Osteocyte (in vitro differentiated cells): Measurements from ENCODE around the gene BBS2. TPM values are rescaled to one million over a fixed set of nuclear protein-coding genes. Genes with fewer than 3 reads are reported as not detected.
"Not testable (repeated sequence)": the region's sequence is repeated elsewhere in the genome, so short reads cannot be mapped to it uniquely, and the experiment has no call there.

Experiments
- DNase-seq: peaks from one replicate; pipeline ENCODE4 v3.0.0; 2021; ENCODE audit warnings: mixed read lengths; ENCODE audit not compliant: unreplicated experiment; ENCODE audit errors: extremely low spot score
- H3K27ac Mint-ChIP-seq: one replicate; pipeline ENCODE4 v1.8.0; 2021; ENCODE audit warnings: mild to moderate bottlenecking, mixed read lengths; ENCODE audit not compliant: unreplicated experiment
- H3K27me3 Mint-ChIP-seq: one replicate; pipeline ENCODE4 v1.8.0; 2021; ENCODE audit warnings: mixed read lengths; ENCODE audit not compliant: unreplicated experiment
- H3K36me3 Mint-ChIP-seq: one replicate; pipeline ENCODE4 v1.8.0; 2021; ENCODE audit warnings: mixed read lengths; ENCODE audit not compliant: unreplicated experiment
- H3K4me1 Mint-ChIP-seq: one replicate; pipeline ENCODE4 v1.8.0; 2021; ENCODE audit warnings: mixed read lengths; ENCODE audit not compliant: unreplicated experiment
- H3K4me3 Mint-ChIP-seq: one replicate; pipeline ENCODE4 v1.8.0; 2021; ENCODE audit warnings: mild to moderate bottlenecking, moderate library complexity, mixed read lengths; ENCODE audit not compliant: unreplicated experiment
- H3K9me3 Mint-ChIP-seq: one replicate; pipeline ENCODE4 v1.8.0; 2021; ENCODE audit warnings: mixed read lengths; ENCODE audit not compliant: unreplicated experiment
- total RNA-seq: library from RNA; stranded (reverse); gene quantifications from 2 replicates; pipeline ENCODE4 v1.2.1, GENCODE V29; 2021
- TF ChIP-seq, protein P1 (sequence below): fragments of 200-600 bp; sonication (generic); IDR thresholded peaks from 2 replicates; pipeline ENCODE4 v1.5.0; 2021; ENCODE audit warnings: antibody characterized with exemption, mild to moderate bottlenecking, moderate library complexity

The BBS2 gene
- total RNA-seq, 1 donor from 2014 or later: 58.7 TPM

DNA sequence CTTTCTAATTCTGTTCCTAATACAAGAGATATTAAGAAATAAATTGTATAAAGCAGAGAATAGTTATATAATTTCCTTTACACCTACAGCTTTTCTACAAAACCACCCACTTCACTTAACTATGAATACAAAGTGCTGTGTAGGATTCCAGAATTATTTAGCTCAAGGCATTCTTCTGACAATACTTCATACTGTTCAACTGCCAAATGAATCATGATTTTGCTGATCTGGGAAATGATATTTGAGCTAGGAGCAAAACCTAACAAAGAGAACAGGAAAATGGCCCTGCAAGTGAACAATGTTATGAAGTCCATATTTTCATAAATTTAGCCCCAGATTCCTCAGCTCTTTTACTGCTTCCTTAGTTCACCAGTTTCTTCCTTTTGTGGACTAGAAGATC, 12.9 kb downstream of the BBS2 start:
- Mint-ChIP-seq H3K36me3 (peaks cover 65% of the 10 kb centered on the region), H3K27ac (peak overlapping the region; percentile 85), H3K9me3 (no peaks in the 10 kb centered on the region), H3K27me3 (no peaks in the 10 kb centered on the region), H3K4me1 (peaks cover 34% of the 10 kb centered on the region), H3K4me3 (no peak overlapping the region)
- TF ChIP-seq, protein P1, sequence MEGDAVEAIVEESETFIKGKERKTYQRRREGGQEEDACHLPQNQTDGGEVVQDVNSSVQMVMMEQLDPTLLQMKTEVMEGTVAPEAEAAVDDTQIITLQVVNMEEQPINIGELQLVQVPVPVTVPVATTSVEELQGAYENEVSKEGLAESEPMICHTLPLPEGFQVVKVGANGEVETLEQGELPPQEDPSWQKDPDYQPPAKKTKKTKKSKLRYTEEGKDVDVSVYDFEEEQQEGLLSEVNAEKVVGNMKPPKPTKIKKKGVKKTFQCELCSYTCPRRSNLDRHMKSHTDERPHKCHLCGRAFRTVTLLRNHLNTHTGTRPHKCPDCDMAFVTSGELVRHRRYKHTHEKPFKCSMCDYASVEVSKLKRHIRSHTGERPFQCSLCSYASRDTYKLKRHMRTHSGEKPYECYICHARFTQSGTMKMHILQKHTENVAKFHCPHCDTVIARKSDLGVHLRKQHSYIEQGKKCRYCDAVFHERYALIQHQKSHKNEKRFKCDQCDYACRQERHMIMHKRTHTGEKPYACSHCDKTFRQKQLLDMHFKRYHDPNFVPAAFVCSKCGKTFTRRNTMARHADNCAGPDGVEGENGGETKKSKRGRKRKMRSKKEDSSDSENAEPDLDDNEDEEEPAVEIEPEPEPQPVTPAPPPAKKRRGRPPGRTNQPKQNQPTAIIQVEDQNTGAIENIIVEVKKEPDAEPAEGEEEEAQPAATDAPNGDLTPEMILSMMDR: no peak
- DNase-seq: no peak

DNA sequence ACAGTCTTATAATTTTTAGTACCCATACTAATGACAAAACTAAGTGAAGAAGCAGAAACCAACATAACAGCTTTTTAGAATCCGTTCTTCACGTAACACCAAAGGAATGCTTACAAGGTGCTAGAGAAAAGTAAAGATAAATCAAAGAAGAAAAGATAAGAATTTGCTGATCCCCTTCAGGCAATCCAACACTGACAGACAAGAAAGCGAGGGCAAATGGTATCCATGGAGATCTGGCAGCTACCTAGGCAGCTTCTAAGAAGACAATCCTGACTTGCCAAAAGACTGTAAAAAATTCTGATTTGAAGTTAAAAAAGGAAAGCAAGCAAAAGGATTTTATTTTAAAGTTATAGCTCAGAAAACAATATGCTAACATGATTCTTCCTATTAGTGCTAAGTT, 14.6 kb downstream of the BBS2 start:
- H3K4me3 Mint-ChIP-seq: no peak overlapping the region
- peaks cover 56% of the 10 kb centered on the region for H3K36me3 Mint-ChIP-seq
- H3K27me3 Mint-ChIP-seq: no peaks in the 10 kb centered on the region
- H3K9me3 Mint-ChIP-seq: no peaks in the 10 kb centered on the region
- peaks cover 26% of the 10 kb centered on the region for H3K4me1 Mint-ChIP-seq
- no peak for DNase-seq
- no peak overlapping the region for H3K27ac Mint-ChIP-seq
- TF ChIP-seq, protein P1: no peak

DNA sequence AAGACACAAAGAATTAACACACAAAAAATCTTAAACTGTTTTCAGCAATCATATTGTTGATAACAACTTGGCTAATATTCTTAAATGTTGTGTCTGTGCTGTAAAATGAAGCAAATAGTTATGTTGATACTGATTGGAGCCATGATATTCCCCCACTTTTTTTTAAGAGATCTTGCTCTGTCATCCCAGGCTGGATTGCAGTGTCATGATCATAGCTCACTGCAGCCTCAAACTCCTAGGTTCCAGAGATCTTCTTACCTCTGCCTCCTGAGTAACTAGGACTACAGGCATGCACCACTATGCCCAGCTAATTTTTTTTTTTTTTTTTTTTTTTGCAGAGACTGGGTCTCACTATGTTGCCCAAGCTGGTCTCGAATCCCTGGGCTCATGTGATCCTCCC, 26.0 kb downstream of the BBS2 start:
- Mint-ChIP-seq H3K9me3 (no peaks in the 10 kb centered on the region), H3K27ac (no peak overlapping the region), H3K27me3 (no peaks in the 10 kb centered on the region), H3K4me3 (no peak overlapping the region), H3K4me1 (no peaks in the 10 kb centered on the region), H3K36me3 (peaks cover 55% of the 10 kb centered on the region)
- no peak for DNase-seq
- TF ChIP-seq, protein P1: no peak

DNA sequence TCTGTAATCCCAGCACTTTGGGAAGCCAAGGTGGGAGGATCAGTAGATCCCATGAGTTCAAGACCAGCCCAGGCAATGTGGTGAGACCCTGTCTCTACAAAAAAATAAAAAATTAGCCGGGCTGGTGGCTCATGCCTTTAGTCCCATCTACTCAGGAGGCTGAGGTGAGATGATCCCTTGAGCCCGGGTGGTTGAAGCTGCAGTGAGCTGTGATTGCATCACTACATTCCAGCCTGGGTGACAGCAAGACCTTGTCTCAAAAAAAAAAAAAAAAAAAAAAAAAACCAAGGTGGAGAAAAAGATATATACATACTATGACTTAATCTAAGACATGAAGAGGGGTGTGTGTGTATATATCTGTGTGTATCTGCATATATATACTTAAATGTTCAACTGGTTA, 26.7 kb downstream of the BBS2 start:
- H3K27me3 Mint-ChIP-seq: no peaks in the 10 kb centered on the region
- no peaks in the 10 kb centered on the region for H3K9me3 Mint-ChIP-seq
- no peak for DNase-seq

DNA sequence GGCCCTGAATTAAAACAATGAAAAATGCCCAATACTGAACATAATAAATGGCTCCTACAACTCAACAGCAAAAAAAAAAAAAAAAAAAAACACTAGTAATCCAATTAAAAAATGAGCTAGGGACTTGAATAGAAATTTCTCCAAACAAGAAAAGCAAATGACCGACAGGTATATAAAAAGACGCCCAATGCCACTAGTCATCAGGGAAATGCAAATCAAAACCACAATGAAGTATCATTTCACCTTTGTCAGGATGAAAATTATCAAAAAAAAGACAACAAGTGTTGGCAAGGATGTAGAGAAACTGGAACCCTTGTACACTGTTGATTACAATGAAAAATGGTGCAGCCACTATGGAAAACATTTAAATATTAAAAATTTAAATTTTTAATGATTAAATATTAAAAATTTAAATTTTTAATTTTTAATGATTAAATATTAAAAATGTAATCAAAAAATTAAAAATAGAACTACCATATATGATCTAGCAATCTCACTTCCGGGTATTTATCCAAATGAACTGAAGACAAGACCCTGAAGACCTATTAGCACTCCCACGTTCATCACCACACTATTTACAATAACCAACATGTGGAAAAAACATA, 28.1 kb downstream of the BBS2 start:
- DNase-seq: no peak
- Mint-ChIP-seq H3K27ac (no peak overlapping the region), H3K9me3 (no peaks in the 10 kb centered on the region), H3K27me3 (no peaks in the 10 kb centered on the region), H3K4me1 (no peaks in the 10 kb centered on the region), H3K4me3 (no peak overlapping the region), H3K36me3 (peaks cover 38% of the 10 kb centered on the region)
- TF ChIP-seq, protein P1: no peak

More for the DNA sequence above, 26.7 kb downstream of the BBS2 start:
- Mint-ChIP-seq H3K27ac (no peak overlapping the region), H3K36me3 (peaks cover 48% of the 10 kb centered on the region), H3K4me1 (no peaks in the 10 kb centered on the region), H3K4me3 (no peak overlapping the region)
- TF ChIP-seq, protein P1: no peak

DNA sequence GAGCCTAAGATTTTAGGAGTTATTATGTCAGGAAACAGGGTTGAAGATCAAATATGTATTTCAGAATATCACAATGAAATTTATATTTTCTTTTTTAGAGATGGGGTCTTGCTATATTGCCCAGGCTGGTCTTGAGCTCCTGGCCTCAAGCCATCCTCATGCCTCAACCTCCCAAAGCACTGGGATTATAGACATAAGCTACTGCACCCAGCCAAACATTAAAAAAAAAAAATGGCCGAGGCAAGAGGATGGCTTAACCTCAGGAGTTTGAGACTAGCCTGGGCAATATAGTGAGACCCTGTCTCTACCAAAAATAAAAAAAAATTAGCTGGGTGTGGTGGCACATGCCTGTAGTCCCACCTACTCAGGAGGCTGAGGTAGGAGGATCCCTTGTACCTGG, 31.0 kb downstream of the BBS2 start:
- H3K9me3 Mint-ChIP-seq, H3K4me1 Mint-ChIP-seq, DNase-seq, H3K27me3 Mint-ChIP-seq, H3K27ac Mint-ChIP-seq, H3K4me3 Mint-ChIP-seq: not testable (repeated sequence)
- peaks cover 42% of the 10 kb centered on the region for H3K36me3 Mint-ChIP-seq
